Uterus (tissue), 2 donors: Measurements from ENCODE around the gene MND1.
A peak's percentile ranks its signal among the peaks of the same experiment; 100 is the strongest.

ENCODE experiments used
- POLR2A ChIP-seq, 2 donors: fragments of 450-650 bp; IDR thresholded peaks; one replicate each; pipeline ENCODE4 v1.6.1; 2016; ENCODE audit warnings: antibody characterized with exemption in 2 of 2, mild to moderate bottlenecking in 1 of 2, moderate library complexity in 1 of 2
- TF ChIP-seq, protein P1 (sequence below), 4 experiments: fragments of 200-600 bp in 2 of 4; fragments of 450-650 bp in 2 of 4; sonication (generic) in 2 of 4; IDR thresholded peaks; one replicate each; pipeline ENCODE4 v1.5.1; 2016 to 2019; ENCODE audit warnings: antibody characterized with exemption in 4 of 4, mild to moderate bottlenecking in 2 of 4, moderate library complexity in 1 of 4

DNA sequence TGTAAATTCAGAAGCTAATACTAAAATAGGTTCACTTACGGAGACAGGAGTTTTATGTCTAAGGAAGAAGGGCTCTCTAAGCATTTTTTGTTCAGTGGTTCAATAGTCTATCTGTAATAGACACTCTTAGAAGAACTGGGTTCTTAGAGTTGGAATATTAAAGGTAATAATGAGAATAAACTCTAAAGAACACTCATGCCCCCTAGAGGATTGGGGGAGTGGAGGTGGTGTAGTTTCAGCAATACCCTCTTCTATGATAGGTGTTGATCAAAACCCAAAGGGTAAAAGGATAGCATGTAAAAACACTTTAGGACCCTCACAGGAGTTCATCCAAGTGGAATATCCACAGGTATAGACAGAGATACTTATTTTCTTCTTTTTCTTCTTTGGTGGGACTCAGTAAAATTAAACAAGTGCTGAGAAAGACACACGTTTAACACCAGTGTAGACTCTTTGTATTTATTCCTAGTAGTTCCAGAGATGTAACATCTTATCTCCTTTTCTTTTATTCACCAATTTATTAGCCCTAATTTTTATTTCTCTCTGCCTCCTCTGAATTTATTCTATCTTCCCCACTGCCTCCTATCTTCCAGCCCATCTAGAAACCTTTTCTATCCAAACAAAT lies 25.7 kb upstream of the MND1 start:
- TF ChIP-seq, protein P1, sequence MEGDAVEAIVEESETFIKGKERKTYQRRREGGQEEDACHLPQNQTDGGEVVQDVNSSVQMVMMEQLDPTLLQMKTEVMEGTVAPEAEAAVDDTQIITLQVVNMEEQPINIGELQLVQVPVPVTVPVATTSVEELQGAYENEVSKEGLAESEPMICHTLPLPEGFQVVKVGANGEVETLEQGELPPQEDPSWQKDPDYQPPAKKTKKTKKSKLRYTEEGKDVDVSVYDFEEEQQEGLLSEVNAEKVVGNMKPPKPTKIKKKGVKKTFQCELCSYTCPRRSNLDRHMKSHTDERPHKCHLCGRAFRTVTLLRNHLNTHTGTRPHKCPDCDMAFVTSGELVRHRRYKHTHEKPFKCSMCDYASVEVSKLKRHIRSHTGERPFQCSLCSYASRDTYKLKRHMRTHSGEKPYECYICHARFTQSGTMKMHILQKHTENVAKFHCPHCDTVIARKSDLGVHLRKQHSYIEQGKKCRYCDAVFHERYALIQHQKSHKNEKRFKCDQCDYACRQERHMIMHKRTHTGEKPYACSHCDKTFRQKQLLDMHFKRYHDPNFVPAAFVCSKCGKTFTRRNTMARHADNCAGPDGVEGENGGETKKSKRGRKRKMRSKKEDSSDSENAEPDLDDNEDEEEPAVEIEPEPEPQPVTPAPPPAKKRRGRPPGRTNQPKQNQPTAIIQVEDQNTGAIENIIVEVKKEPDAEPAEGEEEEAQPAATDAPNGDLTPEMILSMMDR (IDR thresholded peaks at IDR 0.05) = peak; percentile 60 to 72 (median 66)
- TF ChIP-seq POLR2A (IDR thresholded peaks at IDR 0.05) = no peak
